OCI-LY1 (cell line): ENCODE data around the gene TEPSIN.

Experiments
- H2AFZ ChIP-seq: fragments of 200-600 bp; sonication (generic), shearing (Covaris generic); 2 replicates; pipeline ENCODE4 v1.6.0; 2014; ENCODE audit warnings: antibody characterized with exemption, mild to moderate bottlenecking, low read length
- H3F3A ChIP-seq: fragments of 200-600 bp; sonication (generic), shearing (Covaris generic); 2 replicates; pipeline ENCODE4 v1.6.0; 2014; ENCODE audit warnings: mild to moderate bottlenecking, antibody characterized with exemption, low read length, moderate library complexity; ENCODE audit not compliant: insufficient read depth
- H3K27ac ChIP-seq: fragments of 200-600 bp; sonication (generic); 2 replicates; pipeline ENCODE4 v1.5.1; 2014; ENCODE audit warnings: low read length, mixed run types, mild to moderate bottlenecking, low read depth; ENCODE audit not compliant: poor library complexity, severe bottlenecking
- H3K27me3 ChIP-seq: fragments of 200-600 bp; sonication (generic); 2 replicates; pipeline ENCODE4 v1.6.0; 2014; ENCODE audit warnings: antibody characterized with exemption, mild to moderate bottlenecking, low read length, moderate library complexity; ENCODE audit not compliant: insufficient read depth
- H3K36me3 ChIP-seq: fragments of 200-600 bp; sonication (generic); 2 replicates; pipeline ENCODE4 v1.6.1; 2014; ENCODE audit warnings: mild to moderate bottlenecking, antibody characterized with exemption, low read length, moderate library complexity, mixed read lengths; ENCODE audit not compliant: insufficient read depth
- H3K4me1 ChIP-seq: fragments of 200-600 bp; sonication (generic); 2 replicates; pipeline ENCODE4 v1.5.1; 2014; ENCODE audit warnings: mild to moderate bottlenecking, low read length, moderate library complexity; ENCODE audit not compliant: insufficient read depth, severe bottlenecking
- H3K4me2 ChIP-seq: fragments of 200-600 bp; sonication (generic), shearing (Covaris generic); 2 replicates; pipeline ENCODE4 v1.6.1; 2014; ENCODE audit warnings: low read length
- H3K4me3 ChIP-seq: fragments of 200-600 bp; sonication (generic); 2 replicates; pipeline ENCODE4 v1.5.1; 2014; ENCODE audit warnings: low read length, low read depth, mild to moderate bottlenecking, mixed read lengths; ENCODE audit not compliant: poor library complexity, severe bottlenecking
- H3K79me2 ChIP-seq: fragments of 200-600 bp; shearing (Covaris generic); 2 replicates; pipeline ENCODE4 v1.6.1; 2016; ENCODE audit warnings: mixed run types, low read length, mixed read lengths; ENCODE audit not compliant: insufficient read depth
- H3K9ac ChIP-seq: fragments of 200-600 bp; sonication (generic), shearing (Covaris generic); 2 replicates; pipeline ENCODE4 v1.6.1; 2014; ENCODE audit warnings: mild to moderate bottlenecking, low read length, mixed read lengths
- H3K9me2 ChIP-seq: fragments of 200-600 bp; sonication (generic), shearing (Covaris generic); 2 replicates; pipeline ENCODE4 v1.6.1; 2014; ENCODE audit warnings: low read depth, mild to moderate bottlenecking, low read length, mixed read lengths
- H3K9me3 ChIP-seq: fragments of 200-600 bp; shearing (Covaris generic); 2 replicates; pipeline ENCODE4 v1.6.1; 2014; ENCODE audit warnings: low read length, mixed read lengths
- H4K20me1 ChIP-seq: fragments of 200-600 bp; sonication (generic), shearing (Covaris generic); 2 replicates; pipeline ENCODE4 v1.6.0; 2016; ENCODE audit warnings: mild to moderate bottlenecking, low read length; ENCODE audit not compliant: insufficient read depth
- CTCF ChIP-seq: fragments of 200-600 bp; sonication (generic), shearing (Covaris generic); IDR thresholded peaks from 2 replicates; pipeline ENCODE4 v1.5.1; 2017; ENCODE audit warnings: mild to moderate bottlenecking, antibody characterized with exemption, low read length, moderate library complexity, mixed read lengths
- EZH2 ChIP-seq: fragments of 200-600 bp; sonication (generic), shearing (Covaris generic); IDR thresholded peaks from 2 replicates; pipeline ENCODE4 v1.8.0; 2017; ENCODE audit warnings: borderline replicate concordance, mixed run types, mild to moderate bottlenecking, antibody characterized with exemption, low read length, moderate library complexity, mixed read lengths

The TEPSIN gene

GRCh38 chr17:81183316-81183715 lies 55.5 kb downstream of the TEPSIN start:
- no peaks in the 10 kb centered on the region for H3K79me2 ChIP-seq
- no peak overlapping the region for H3K9ac ChIP-seq
- TF ChIP-seq EZH2: no peak
- no peaks in the 10 kb centered on the region for H3F3A ChIP-seq
- no peak overlapping the region for H3K27ac ChIP-seq
- H3K9me3 ChIP-seq: no peaks in the 10 kb centered on the region
- H3K4me2 ChIP-seq: no peak overlapping the region
- no peak overlapping the region for H2AFZ ChIP-seq
- H3K27me3 ChIP-seq: peaks cover 6% of the 10 kb centered on the region
- H3K36me3 ChIP-seq: no peaks in the 10 kb centered on the region
- no peaks in the 10 kb centered on the region for H3K9me2 ChIP-seq
- no peak overlapping the region for H3K4me3 ChIP-seq
- H3K4me1 ChIP-seq: no peaks in the 10 kb centered on the region
- no peaks in the 10 kb centered on the region for H4K20me1 ChIP-seq

- Histone ChIP-seq H3K4me2 (no peak overlapping the region), H2AFZ (no peak overlapping the region), H3K9ac (no peak overlapping the region), H3K4me3 (no peak overlapping the region), H3K27me3 (peaks cover 9% of the 10 kb centered on the region), H3F3A (no peaks in the 10 kb centered on the region), H3K36me3 (no peaks in the 10 kb centered on the region), H4K20me1 (no peaks in the 10 kb centered on the region), H3K27ac (no peak overlapping the region), H3K4me1 (no peaks in the 10 kb centered on the region), H3K79me2 (no peaks in the 10 kb centered on the region), H3K9me2 (no peaks in the 10 kb centered on the region), H3K9me3 (no peaks in the 10 kb centered on the region)
- TF ChIP-seq EZH2: no peak
- no peak for TF ChIP-seq CTCF
These were observed 56.3 kb downstream of the TEPSIN start for GRCh38 chr17:81182596-81182995.

- H3K36me3 ChIP-seq: no peaks in the 10 kb centered on the region
- no peak overlapping the region for H3K9ac ChIP-seq
- H3K4me1 ChIP-seq: no peaks in the 10 kb centered on the region
- TF ChIP-seq EZH2 (no peak), CTCF (no peak)
- H4K20me1 ChIP-seq: no peaks in the 10 kb centered on the region
- no peak overlapping the region for H3K27ac ChIP-seq
- no peak overlapping the region for H3K4me3 ChIP-seq
- H3K9me3 ChIP-seq: no peaks in the 10 kb centered on the region
- H3K9me2 ChIP-seq: no peaks in the 10 kb centered on the region
- H3F3A ChIP-seq: no peaks in the 10 kb centered on the region
- H3K27me3 ChIP-seq: peaks cover 9% of the 10 kb centered on the region
- no peak overlapping the region for H2AFZ ChIP-seq
- H3K4me2 ChIP-seq: no peak overlapping the region
- H3K79me2 ChIP-seq: no peaks in the 10 kb centered on the region
These were observed 57.1 kb downstream of the TEPSIN start for GRCh38 chr17:81181811-81182185.
